ENCODE measurements around the gene PKD1.

Gene PKD1

DNA sequence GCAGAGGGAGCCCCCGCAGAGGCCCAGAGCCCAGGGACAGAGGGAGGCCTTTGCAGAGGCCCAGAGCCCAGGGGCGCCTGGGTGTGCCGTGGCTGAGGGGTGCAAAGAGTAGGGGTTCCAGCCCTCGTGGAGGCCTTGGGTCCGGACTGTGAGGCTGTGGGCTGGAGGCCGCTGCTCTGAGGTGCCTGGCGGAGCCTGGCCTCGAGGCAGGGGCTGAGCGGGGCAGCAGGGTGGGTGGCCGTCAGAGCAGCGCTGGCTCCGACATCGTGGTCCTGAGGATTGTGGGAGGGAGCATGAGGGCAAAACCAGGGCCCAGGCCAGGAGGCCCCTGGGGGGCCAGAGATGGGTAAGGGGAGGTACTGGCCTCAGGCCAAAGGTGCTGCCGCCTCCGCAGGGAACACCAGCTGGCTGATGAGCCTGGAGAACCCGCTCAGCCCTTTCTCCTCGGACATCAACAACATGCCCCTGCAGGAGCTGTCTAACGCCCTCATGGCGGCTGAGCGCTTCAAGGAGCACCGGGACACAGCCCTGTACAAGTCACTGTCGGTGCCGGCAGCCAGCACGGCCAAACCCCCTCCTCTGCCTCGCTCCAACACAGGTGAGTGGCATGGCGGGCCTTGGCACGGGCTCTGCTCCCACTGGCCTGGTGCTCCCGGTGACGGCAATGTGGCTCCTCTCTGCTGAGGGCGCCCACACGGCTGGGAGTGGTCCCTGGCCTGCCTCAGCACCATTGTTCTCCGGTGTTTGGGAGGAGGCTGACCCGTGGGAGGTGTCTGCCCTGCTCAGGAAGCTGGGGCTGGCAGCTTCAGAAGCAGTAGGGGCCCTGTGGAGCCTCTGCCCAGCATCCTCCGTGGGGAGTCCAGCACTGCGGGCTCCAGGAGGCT lies 54.3 kb downstream of the PKD1 start:
- in situ Hi-C loops (cut with HindIII; ENCODE audit: low sequenced_read_pairs), result no loop called here
- TF ChIP-seq, protein P1, sequence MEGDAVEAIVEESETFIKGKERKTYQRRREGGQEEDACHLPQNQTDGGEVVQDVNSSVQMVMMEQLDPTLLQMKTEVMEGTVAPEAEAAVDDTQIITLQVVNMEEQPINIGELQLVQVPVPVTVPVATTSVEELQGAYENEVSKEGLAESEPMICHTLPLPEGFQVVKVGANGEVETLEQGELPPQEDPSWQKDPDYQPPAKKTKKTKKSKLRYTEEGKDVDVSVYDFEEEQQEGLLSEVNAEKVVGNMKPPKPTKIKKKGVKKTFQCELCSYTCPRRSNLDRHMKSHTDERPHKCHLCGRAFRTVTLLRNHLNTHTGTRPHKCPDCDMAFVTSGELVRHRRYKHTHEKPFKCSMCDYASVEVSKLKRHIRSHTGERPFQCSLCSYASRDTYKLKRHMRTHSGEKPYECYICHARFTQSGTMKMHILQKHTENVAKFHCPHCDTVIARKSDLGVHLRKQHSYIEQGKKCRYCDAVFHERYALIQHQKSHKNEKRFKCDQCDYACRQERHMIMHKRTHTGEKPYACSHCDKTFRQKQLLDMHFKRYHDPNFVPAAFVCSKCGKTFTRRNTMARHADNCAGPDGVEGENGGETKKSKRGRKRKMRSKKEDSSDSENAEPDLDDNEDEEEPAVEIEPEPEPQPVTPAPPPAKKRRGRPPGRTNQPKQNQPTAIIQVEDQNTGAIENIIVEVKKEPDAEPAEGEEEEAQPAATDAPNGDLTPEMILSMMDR (IDR thresholded peaks at IDR 0.05; ENCODE audit: low read depth, low read length), result no peak
- no peak overlapping the region for H3K4me3 ChIP-seq (ENCODE audit: low read depth, low read length)
- DNase-seq (ENCODE audit: low read depth, low spot score), result no peak

DNA sequence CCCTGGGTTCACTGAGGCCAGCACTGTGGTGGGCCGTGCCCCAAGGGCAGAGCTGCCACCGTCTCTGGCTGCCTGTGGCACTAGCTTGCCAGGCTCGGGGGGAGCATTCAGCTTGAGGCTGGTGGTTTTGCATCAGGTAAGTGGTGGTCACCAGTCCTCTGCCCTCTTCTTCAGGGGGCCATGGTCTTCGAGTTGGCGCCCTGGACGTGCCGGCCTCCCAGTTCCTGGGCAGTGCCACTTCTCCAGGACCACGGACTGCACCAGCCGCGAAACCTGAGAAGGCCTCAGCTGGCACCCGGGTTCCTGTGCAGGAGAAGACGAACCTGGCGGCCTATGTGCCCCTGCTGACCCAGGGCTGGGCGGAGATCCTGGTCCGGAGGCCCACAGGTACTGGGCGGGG lies 55.7 kb downstream of the PKD1 start:
- in situ Hi-C loops (cut with HindIII; ENCODE audit: low sequenced_read_pairs), result no loop called here
- H3K4me3 ChIP-seq (ENCODE audit: low read depth, low read length), result no peak overlapping the region
- DNase-seq (ENCODE audit: low read depth, low spot score), result no peak
- TF ChIP-seq, protein P1 (IDR thresholded peaks at IDR 0.05; ENCODE audit: low read depth, low read length), result no peak

DNA sequence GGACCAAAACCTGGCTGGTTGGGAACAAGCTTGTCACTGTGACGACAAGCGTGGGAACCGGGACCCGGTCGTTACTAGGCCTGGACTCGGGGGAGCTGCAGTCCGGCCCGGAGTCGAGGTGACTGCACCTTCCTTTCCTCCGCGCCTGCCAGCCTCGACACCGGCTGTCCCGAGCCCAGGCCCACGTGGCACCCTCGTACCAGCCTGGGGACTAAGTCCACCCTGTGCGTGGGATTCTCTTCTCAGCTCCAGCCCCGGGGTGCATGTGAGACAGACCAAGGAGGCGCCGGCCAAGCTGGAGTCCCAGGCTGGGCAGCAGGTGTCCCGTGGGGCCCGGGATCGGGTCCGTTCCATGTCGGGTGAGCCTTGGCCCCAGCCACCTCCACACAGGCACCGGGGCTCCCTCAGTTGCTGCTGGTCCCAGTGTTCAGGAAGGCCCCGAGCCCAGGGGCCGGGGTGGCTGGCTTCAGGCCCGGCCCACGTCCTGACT lies 56.3 kb downstream of the PKD1 start:
- in situ Hi-C loops (cut with HindIII; ENCODE audit: low sequenced_read_pairs), result no loop called here
- no peak for DNase-seq (ENCODE audit: low read depth, low spot score)
- TF ChIP-seq, protein P1 (IDR thresholded peaks at IDR 0.05; ENCODE audit: low read depth, low read length), result no peak
- no peak overlapping the region for H3K4me3 ChIP-seq (ENCODE audit: low read depth, low read length)

DNA sequence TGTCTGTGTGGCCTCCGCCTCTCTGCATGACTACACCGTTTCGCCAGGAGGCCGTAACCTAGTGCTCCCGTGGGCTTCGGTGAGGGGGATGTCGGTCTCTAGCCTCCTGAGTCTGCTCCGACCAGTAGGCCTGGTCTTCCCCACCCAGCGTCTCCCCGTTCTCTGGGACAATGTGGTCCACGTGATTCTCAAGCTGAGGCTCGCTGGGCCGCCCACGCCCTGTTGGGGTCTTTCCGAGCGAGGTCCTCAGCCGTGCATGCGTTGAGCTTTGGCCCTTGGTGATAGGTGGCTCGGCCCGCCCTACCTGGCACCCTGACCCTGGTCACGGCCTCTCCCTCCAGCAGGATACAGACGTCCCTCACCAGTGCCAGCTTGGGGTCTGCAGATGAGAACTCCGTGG lies 57.0 kb downstream of the PKD1 start:
- DNase-seq (ENCODE audit: low read depth, low spot score), result no peak
- no peak overlapping the region for H3K4me3 ChIP-seq (ENCODE audit: low read depth, low read length)
- in situ Hi-C loops (cut with HindIII; ENCODE audit: low sequenced_read_pairs), result no loop called here
- TF ChIP-seq, protein P1 (IDR thresholded peaks at IDR 0.05; ENCODE audit: low read depth, low read length), result no peak

DNA sequence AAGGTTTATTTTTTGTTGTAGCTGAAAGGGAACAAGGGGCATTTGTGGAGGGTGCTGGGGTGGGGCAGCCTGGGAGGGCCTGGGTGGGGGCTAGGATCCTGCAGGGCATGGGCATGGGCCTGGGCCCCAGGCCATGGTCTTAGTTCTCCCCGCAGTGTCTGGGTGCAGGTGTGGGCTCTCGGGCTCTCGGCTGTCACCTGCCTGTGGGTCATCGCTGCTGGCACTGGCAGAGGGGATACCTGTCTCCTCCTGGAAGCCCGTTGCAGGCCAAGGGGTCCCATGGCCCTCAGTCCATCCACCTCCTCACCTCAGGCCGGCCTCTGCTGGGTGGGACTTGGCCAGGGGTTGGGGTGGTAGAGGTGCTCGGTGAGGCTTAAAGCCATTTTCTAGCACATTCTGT lies 57.6 kb downstream of the PKD1 start:
- DNase-seq (ENCODE audit: low read depth, low spot score), result no peak
- in situ Hi-C loops (cut with HindIII; ENCODE audit: low sequenced_read_pairs), result no loop called here
- TF ChIP-seq, protein P1 (IDR thresholded peaks at IDR 0.05; ENCODE audit: low read depth, low read length), result no peak
- H3K4me3 ChIP-seq (ENCODE audit: low read depth, low read length), result no peak overlapping the region

DNA sequence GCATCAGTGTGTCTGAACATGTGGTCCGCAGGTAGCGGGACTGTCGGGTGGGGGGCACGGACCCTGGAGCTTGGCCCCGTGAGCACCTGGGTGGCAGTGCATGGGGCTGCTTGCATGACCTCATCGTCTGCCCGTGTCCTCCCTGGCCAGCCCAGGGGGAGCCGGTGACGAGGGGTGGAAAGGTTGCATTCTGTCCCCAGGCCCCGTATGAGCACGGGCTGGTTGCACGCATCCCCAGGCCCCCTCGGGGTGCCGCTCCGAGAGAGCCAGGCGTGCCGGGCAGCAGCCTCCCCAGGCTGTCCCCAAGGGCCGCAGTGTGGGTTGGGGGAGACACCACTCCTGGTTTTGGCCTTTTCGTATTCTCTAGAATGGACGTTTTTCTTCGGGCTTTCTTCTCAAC lies 58.0 kb downstream of the PKD1 start:
- no peak for DNase-seq (ENCODE audit: low read depth, low spot score)
- in situ Hi-C loops (cut with HindIII; ENCODE audit: low sequenced_read_pairs), result no loop called here
- H3K4me3 ChIP-seq (ENCODE audit: low read depth, low read length), result no peak overlapping the region
- TF ChIP-seq, protein P1 (IDR thresholded peaks at IDR 0.05; ENCODE audit: low read depth, low read length), result no peak
